Stimulated activated CD4-positive, alpha-beta T cell treated with anti-CD3 and anti-CD28 coated beads, Interleukin-15, amount 100 ng/mL, for 1 hour (primary cell): Measurements from ENCODE around the gene PTGER4.
A peak's percentile ranks its signal among the peaks of the same experiment; 100 is the strongest.
"Not testable (repeated sequence)": the region's sequence is repeated elsewhere in the genome, so short reads cannot be mapped to it uniquely, and the experiment has no call there.

Source experiments
- DNase-seq, 2 donors: peaks; one replicate each; pipeline ENCODE4 v3.0.0-alpha.2; 2020; ENCODE audit warnings: low read depth in 1 of 2, low spot score in 1 of 2

The PTGER4 gene

DNA sequence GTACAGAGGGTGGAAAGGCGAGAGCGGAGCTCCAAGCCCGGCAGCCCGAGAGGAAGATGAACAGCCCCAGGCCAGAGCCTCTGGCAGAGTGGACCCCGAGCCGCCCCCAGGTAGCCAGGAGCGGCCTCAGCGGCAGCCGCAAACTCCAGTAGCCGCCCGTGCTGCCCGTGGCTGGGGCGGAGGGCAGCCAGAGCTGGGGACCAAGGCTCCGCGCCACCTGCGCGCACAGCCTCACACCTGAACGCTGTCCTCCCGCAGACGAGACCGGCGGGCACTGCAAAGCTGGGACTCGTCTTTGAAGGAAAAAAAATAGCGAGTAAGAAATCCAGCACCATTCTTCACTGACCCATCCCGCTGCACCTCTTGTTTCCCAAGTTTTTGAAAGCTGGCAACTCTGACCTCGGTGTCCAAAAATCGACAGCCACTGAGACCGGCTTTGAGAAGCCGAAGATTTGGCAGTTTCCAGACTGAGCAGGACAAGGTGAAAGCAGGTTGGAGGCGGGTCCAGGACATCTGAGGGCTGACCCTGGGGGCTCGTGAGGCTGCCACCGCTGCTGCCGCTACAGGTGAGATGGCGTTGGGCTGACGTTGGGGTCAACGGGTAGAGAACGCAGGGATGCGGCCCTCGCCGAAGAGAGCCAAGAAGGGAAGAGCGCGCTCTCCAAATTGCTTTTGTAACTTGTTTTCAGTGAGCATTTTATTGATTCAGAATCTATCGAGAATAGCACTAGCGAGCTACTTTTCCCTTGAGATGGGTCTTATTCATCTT, at the start of gene PTGER4:
Gene PTGER4, plus strand, starts transcription at position 3 of the 769 bp plus-strand sequence. CDS start 1,079 bp downstream, outside the sequence.
- peak in 1 of 2 donors; percentile 31 for DNase-seq

DNA sequence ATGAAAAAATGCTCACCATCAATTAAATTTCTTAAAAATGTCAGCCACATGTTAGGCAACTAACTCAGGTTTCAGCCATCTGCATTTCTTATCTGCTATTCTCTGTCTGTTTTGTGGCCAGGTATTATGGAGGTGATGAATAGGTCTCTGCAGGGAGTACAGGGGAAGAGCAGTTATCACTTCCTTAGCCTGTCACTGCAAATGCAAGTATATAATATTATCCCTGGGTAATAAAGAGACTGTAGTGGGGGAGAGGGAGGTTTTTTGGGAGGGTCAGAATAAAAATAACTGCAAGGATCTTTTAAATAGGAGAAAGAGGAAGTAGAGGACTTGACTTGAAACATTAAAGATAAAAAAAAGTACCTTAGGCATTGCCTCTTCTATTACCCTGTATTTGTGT, 49.6 kb upstream of the PTGER4 start:
- no peak for DNase-seq

DNA sequence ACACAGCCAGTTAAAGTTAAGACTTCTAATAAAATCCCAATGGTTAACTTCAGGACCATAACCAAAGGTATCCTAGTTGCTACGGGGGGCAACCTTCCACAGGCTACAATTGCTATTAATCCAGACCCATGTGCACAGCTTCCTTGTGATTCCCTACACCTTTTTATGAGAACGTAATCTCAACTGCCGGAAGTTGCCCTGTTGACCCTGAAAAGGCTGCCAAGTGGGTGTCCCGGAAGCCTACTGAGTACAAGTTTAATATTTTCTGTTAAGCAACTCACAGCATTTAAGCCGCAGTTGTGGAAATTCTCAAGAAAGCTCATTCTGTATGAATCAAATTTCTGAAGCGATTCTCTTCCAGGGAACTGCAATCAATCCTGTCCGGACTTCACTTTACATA, 48.5 kb upstream of the PTGER4 start:
- DNase-seq = no peak

DNA sequence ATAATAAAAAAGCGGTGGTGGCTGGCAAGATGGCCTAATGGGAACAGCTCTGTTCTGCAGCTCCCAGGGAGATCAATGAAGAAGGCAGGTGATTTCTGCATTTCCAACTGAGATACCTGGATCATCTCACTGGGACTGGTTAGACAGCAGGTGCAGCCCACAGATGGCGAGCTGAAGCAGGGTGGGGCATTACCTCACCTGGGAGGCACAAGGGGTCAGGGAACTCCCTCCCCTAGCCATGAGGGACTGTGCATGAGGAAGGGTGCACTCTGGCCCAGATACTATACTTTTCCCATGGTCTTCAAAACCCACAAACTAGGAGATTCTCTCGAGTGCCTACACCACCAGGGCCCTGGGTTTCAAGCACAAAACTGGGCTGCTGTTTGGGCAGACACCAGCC, 45.6 kb upstream of the PTGER4 start:
- no peak for DNase-seq

DNA sequence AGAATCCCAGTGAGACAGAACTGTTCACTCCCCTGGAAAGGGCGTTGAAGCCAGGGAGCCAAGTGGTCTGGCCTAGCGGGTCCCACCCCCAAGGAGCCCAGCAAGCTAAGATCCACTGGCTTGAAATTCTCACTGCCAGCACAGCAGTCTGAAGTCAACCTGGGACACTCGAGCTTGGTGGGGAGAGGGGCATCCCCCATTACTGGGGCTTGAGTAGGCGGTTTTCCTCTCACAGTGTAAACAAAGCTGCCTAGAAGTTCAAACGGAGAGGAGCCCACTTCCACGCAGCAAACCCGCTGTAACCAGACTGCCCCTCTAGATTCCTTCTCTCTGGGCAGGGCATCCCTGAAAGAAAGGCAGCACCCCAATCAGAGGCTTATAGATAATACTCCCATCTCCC, 45.1 kb upstream of the PTGER4 start:
- no peak for DNase-seq

DNA sequence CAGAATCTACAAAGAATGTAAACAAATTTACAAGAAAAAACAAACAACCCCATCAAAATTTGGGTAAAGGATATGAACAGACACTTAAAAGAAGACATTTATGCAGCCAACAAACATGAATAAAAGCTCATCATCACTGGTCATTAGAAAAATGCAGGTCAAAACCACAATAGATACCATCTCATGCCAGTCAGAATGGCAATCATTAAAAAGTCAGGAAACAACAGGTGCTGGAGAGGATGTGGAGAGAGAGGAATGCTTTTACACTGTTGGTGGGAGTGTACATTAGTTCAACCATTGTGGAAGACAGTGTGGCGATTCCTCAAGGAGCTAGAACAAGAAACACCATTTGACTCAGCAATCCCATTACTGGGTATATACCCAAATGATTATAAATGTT, 40.2 kb upstream of the PTGER4 start:
- not testable (repeated sequence) for DNase-seq

DNA sequence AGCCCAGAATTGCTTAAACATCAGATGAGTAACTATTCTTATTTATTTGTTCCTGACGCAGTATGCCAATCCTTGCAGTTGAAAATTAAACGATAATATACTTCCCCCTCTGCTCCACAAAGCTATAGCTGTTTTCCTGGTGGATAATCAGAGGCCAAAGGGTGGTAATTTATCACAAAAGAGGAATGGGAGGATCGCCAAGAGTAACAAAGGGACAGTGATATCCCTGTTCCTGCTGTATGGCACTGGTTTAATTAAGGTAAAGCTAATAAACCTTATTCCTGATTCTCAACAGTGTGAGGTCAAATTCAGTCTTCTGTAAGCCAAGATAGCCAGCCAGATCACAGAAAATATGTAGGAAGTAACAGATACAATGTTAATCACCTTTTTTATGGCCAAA, 33.4 kb upstream of the PTGER4 start:
- no peak for DNase-seq

- DNase-seq = no peak
These were observed 31.6 kb upstream of the PTGER4 start for GRCh38 chr5:40648150-40648549.

- DNase-seq = no peak
These were observed 30.2 kb upstream of the PTGER4 start for GRCh38 chr5:40649463-40650030.

DNA sequence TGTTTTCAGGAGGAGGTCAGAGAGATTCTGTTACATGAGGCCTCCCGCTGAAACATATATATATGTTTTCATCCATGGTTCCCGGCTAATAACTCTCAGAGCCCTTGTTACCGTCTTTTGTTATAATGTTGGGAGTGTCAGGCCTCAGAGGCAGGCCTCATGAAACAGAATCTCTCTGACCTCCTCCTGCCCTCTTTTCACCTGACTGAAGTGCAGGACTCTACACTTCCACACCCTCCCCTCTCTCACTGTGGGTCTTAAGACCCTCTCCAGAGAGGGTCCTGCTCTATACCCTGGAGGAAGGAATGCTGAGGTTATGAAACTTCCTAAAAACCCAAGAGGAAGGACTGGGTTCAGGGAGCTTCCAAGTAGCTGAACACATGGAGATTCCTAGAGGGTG, 28.5 kb upstream of the PTGER4 start:
- DNase-seq = no peak

- no peak for DNase-seq
These were observed 27.1 kb upstream of the PTGER4 start for GRCh38 chr5:40652441-40653220.

- no peak for DNase-seq
These were observed 26.3 kb upstream of the PTGER4 start for GRCh38 chr5:40653221-40654022.

DNA sequence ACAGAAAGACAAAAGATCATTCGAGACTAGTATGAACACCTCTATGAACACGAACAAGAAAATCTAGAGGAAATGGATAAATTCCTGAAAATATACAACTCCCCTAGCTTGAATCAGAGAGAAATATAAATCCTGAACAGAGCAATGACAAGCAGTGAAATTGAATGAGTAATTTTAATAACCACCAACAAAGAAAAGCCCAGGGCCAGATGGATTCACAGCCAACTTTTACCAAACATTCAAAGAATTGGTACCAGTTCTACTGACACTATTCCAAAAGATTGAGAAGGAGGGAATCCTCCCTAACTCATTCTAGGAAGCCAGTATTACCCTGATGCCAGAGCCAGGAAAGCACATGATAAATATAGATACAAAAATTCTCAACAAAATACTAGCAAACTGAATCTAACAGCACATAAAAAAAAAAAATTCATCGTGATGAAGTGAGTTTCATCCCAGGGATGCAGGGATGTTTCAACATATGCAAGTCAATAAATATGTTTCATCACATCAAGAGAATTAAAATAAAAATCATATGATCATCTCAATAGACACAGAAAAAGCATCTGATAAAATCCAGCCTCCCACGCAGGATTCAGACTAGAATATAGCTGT, 25.2 kb upstream of the PTGER4 start:
- no peak for DNase-seq

GRCh38 chr5:40655138-40655537, 24.6 kb upstream of the PTGER4 start:
- no peak for DNase-seq

- DNase-seq = not testable (repeated sequence)
These were observed 23.6 kb upstream of the PTGER4 start for GRCh38 chr5:40656091-40656490.

DNA sequence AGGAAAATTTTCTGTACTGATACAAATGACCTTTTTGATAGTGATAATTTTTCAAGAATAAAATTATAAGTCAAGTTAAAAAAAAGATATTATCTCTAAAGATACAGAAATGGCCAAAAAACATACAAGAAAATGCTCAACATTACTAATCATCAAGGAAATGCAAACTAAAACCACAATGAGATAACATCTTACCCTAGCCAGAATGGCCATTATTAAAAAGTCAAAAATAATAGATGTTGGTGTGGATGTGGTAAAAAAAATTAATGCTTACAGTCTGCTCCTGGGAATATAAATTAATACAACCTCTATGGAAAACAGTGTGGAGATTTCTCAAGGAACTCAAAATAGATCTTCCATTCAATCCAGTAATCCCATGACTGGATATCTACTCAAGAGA, 22.9 kb upstream of the PTGER4 start:
- no peak for DNase-seq

DNA sequence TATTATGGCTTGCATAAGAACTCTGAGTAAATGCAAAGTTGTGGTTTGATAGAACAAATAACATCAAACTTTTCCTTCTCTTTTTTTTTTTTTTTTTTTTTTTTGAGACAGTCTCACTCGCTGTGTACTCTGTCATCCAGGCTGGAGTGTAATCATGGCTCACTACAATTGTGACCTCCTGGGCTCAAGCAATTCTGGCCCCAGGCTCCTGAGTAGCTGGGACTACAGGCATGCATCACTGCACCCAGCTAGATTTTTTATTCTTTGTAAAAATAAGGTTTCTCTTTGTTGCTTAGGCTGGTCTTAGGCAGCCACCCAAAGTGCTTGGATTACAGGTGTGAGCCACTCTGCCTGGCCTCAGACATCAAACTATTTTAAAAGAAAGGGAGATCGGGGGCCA, 19.0 kb upstream of the PTGER4 start:
- DNase-seq = no peak

DNA sequence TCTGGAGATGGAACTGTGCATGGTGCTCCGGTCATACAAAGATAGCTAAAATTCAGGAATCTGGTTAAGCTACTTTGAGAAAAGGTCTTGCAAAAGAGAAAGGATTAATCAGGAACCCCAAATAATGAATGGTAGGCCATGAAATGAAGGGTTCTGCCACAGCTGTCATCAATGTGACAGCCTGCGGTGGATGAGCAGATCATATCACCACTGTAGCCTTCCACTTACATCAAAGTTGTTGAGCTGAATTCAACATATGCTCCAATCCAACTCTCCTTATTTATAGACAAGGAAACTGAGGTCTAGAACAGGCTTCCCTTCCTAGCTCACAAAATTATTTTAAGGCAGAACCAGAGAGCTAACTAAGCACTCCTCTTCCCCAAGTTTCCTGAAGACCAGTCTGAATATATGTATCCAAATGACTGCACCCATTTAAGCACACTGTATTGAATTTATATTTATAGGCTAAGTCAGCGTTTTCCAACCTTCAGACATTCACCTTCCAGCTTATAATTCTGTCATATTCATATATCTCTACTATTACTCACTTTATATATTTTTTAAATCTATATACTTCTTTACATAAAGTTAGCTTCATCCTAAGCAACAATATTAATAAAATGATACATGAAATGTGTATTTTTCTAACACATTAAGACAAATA, 13.9 kb upstream of the PTGER4 start:
- DNase-seq = no peak

DNA sequence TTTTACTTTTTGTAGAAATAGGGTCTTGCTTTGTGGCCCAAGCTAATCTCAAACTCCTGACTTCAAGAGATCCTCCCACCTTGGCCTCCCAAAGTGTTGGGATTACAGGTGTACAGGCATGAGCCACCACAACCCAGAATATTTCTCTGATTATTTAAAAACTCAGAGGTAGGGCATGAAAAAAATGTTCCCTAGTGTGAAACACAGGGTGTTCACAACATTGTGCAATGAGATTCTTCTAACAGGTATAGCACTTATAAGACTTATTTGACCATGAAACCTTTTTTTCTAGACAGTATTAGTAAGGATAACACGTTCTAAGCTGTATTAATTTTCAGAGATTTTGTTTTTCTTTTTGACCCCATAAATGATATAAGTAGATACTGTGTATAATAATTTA, 13.1 kb upstream of the PTGER4 start:
- DNase-seq = no peak

DNA sequence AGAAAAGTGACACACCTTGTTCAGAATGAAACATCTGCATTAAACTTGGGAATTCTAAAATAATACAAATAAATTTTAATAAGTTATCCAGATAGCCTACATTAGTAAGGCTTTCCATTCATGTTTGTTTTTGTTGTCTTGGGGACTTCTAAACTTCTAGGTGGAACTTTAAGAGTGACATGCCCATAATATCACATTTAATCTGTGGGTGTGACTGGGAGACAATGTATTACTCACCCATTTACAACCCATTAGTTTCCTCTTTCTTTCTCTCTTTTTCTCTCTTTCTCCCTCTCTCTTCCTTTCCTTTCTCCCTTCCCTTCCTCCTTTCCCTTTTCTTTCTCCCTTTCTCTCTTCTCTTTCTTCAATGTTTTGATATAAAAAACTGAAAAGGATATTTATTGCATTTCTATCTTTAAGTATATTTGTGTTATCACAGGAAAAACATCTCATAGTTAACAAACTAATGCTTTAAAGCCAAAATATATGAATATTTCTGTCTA, 12.5 kb upstream of the PTGER4 start:
- DNase-seq = no peak
